PFSK-1 (cell line): ENCODE measurements around the gene KIF22.

Source experiments
- FOXP2 ChIP-seq: optimal IDR thresholded peaks from 2 replicates; pipeline ENCODE3; 2011; ENCODE audit warnings: borderline replicate concordance, control low read depth, inconsistent platforms; ENCODE audit not compliant: insufficient read depth; ENCODE audit errors: extremely low read length, extremely low read depth
- POLR2AphosphoS5 ChIP-seq: IDR thresholded peaks from 2 replicates; pipeline ENCODE4 v1.6.1; 2012; ENCODE audit warnings: low read depth, mild to moderate bottlenecking, control low read depth, low read length, moderate library complexity
- REST ChIP-seq, 2 experiments: IDR thresholded peaks; 2 replicates each; pipeline versions ENCODE4 v1.6.1 to v1.8.0; 2011 to 2012; ENCODE audit warnings: low read depth in 2 of 2, low read length in 2 of 2, control low read depth in 1 of 2, inconsistent platforms in 1 of 2, mild to moderate bottlenecking in 1 of 2, moderate library complexity in 1 of 2; ENCODE audit not compliant: insufficient read depth in 1 of 2
- SIN3A ChIP-seq: IDR thresholded peaks from 2 replicates; pipeline ENCODE4 v1.6.1; 2012; ENCODE audit warnings: mild to moderate bottlenecking, low read length, moderate library complexity, borderline replicate concordance; ENCODE audit not compliant: insufficient read depth
- TAF1 ChIP-seq: IDR thresholded peaks from 2 replicates; pipeline ENCODE4 v1.6.1; 2012; ENCODE audit warnings: low read length, control low read depth, borderline replicate concordance; ENCODE audit not compliant: insufficient read depth

The KIF22 gene

GRCh38 chr16:29779474-29779873 is 11.1 kb upstream of the KIF22 start:
- TF ChIP-seq TAF1 = no peak
- TF ChIP-seq SIN3A = no peak
- TF ChIP-seq REST (IDR thresholded peaks at IDR 0.05; ENCODE audit: insufficient read depth in 1 of 2, low read depth in 2 of 2, low read length in 2 of 2) = no peak
- no peak for TF ChIP-seq FOXP2
- TF ChIP-seq POLR2AphosphoS5 = no peak

DNA sequence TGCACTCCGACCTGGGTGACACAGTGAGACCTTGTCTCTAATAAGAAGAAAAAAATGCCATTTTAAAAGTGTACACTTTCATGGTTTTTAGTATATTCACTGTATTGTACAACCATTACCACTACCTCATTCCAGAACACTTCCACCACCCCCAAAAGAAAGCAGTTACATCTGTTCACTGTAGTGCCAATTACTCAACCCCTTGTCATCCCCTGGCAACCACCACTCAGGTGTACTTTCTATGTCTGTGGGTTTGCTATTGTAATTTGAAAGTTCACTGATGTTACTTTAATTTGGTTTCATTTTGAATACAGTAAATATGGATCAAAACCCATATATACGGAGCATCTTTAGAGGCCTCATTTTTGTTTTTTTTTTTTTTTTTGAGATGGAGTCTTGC is 6.4 kb upstream of the KIF22 start:
- TF ChIP-seq SIN3A (no peak), FOXP2 (no peak)

DNA sequence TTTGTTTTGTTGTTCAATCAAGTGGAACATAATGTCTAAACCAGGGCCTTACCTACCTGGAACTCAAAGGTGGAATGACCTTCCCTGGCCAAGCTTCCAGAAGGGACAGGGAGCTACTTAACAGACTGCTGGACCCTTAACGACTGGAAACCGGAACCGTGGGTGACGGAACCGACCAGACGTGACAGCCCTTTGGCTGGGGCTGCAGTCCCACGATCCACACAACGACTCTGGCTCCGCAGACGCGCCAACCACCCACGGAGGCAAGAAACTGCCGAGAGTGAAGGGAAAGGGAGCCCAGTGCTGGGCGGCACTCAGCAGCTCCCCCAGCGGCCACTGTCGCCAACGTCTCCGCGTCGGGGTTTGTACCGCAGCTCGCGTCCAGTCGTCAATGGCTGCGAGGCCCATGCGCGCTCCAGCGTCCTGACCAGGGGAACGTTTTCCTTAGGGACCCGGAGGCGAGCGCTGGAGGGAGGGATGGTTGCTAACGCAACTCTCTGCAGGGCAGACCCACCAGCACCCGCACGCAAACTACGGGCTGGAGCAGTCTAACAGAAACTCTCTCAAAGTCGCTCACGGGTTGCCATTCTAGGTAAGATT is 5.5 kb upstream of the KIF22 start:
- TF ChIP-seq FOXP2 (no peak), TAF1 (no peak), SIN3A (no peak), POLR2AphosphoS5 (no peak), REST (IDR thresholded peaks at IDR 0.05; ENCODE audit: insufficient read depth in 1 of 2, low read depth in 2 of 2, low read length in 2 of 2) (no peak)

- TF ChIP-seq REST (IDR thresholded peaks at IDR 0.05; ENCODE audit: insufficient read depth in 1 of 2, low read depth in 2 of 2, low read length in 2 of 2) = no peak
- no peak for TF ChIP-seq SIN3A
- TF ChIP-seq FOXP2 = no peak
- no peak for TF ChIP-seq POLR2AphosphoS5
These were observed 772 bp upstream of the KIF22 start for GRCh38 chr16:29789775-29790182.

- TF ChIP-seq POLR2AphosphoS5 = no peak
- no peak for TF ChIP-seq FOXP2
- no peak for TF ChIP-seq TAF1
- no peak for TF ChIP-seq REST (IDR thresholded peaks at IDR 0.05; ENCODE audit: insufficient read depth in 1 of 2, low read depth in 2 of 2, low read length in 2 of 2)
- no peak for TF ChIP-seq SIN3A
These were observed 646 bp downstream of the KIF22 start for GRCh38 chr16:29790949-29791844.
